ENCODE results near the gene AFG3L2.

GRCh38 chr18:12411456-12411855, 34.4 kb upstream of the AFG3L2 start:
- TF ChIP-seq CTCF (IDR thresholded peaks at IDR 0.05) (no peak), POLR2AphosphoS5 (IDR thresholded peaks at IDR 0.05) (no peak), POLR2A (IDR thresholded peaks at IDR 0.05) (no peak)

All from prostate gland (tissue), 2 donors.